GM12878 (cell line): ENCODE measurements around the gene KAZN.

Experiments
- ESRRA ChIP-seq: IDR thresholded peaks from 2 replicates; pipeline ENCODE4 v1.6.1; 2012; ENCODE audit warnings: mild to moderate bottlenecking, low read length, improper control_type of control experiment
- EZH2 ChIP-seq: IDR thresholded peaks from 2 replicates; pipeline ENCODE4 v1.6.1; 2012; ENCODE audit warnings: low read depth, mild to moderate bottlenecking, control low read depth, inconsistent platforms, low read length, borderline replicate concordance; ENCODE audit not compliant: control insufficient read depth
- HDGF ChIP-seq: fragments of 450-650 bp; IDR thresholded peaks from 2 replicates; pipeline ENCODE4 v1.6.1; 2016; ENCODE audit warnings: antibody characterized with exemption
- KDM1A ChIP-seq: fragments of 200-600 bp; sonication (generic); IDR thresholded peaks from 2 replicates; pipeline ENCODE4 v1.6.1; 2016; ENCODE audit warnings: borderline replicate concordance

GRCh38 chr1:14583788-14584187 lies 14.7 kb upstream of the KAZN start:
- TF ChIP-seq HDGF (no peak), EZH2 (no peak), KDM1A (no peak), ESRRA (no peak)
